Measurements from ENCODE around the gene PROX1.

GRCh38 chr1:214050513-214051401 is 63.0 kb downstream of the PROX1 start:
- no peak for TF ChIP-seq POLR2A (IDR thresholded peaks at IDR 0.05)
- TF ChIP-seq CTCF (IDR thresholded peaks at IDR 0.05), result no peak

Data from esophagus squamous epithelium (tissue), 4 donors.